GM21447 (cell line): Measurements from ENCODE around the gene TYW1.
"Not testable (repeated sequence)": the region's sequence is repeated elsewhere in the genome, so short reads cannot be mapped to it uniquely, and the experiment has no call there.

Source experiments
- ATAC-seq: cut with Tn5 transposase; IDR thresholded peaks from one replicate; pipeline ENCODE4 v1.9.1; 2021; ENCODE audit not compliant: unreplicated experiment

TYW1 gene

DNA sequence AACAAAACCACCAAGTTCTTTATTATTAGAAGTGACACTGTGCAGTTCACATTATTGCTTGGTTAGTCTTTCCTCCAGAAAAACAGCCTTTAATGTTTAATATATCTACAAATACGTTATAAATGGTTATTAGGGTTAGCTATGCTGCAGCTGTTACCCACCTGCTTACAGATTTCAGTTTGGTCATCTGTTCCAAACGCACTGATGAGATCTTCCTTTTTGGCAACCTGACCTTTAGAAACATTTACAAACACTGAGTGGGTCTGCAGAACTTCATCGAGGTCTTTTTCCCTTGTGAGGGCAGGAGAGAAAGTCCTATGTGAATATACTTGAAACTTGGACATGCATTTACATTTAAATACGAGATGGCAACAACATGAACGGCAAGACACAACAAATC is 2.6 kb upstream of the TYW1 start:
- not testable (repeated sequence) for ATAC-seq

DNA sequence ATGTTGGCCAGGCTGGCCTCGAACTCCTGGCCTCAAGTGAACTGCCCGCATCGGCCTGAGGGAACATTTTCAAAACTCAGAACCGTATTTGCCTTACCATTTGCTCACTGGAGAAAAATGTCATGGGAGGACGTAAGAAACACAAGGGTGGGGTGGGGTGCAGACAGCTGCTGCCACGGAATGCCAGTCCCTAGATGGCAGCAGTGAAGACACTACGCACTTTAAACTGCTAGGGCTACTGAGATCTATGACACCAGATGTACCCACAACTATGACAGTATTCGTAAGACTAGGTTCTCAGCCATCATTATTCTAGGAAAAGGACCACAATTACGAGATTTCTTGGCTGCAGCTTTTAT is 2.0 kb upstream of the TYW1 start:
- ATAC-seq = peak; percentile 35

DNA sequence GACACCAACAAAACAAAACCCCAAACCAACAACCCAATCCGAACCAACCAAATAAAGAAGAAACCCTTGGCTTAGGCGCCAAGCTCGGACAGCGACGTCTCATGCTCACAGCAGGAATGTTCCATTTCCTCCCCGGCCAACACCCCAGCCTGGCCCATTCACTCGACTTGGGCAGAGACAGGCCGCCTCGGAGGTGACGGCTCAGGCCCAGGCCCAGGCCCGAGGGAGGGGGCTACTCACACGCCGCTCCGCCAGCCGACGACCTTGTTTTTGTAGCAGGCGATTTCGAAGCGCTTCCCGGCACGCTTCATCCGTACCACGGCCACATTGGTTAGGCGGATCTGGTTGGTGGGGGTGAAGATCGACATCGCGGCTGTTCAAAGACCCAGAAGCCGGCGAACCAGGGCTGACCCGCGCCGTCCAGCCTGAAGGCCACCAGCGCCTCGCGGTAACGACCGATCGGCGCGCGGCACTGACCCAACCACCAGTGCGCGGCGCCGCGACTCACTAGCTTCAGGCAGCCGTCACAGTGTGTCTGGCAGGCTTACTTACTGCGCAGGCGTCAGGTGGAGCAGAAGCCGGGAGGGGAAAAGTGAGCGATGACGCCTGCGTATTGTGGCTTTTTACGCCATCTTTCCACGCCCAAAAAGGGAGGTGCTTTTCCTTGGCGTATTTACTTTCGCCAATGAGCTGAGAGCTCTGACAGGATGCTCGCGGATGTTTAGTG is 1.4 kb upstream of the TYW1 start, which contains the start of gene SBDS:
Gene SBDS (minus strand): TSS at position 537 of the 727 bp plus-strand sequence. CDS start 169 bp downstream, at position 368.
- ATAC-seq = peak; percentile 56

DNA sequence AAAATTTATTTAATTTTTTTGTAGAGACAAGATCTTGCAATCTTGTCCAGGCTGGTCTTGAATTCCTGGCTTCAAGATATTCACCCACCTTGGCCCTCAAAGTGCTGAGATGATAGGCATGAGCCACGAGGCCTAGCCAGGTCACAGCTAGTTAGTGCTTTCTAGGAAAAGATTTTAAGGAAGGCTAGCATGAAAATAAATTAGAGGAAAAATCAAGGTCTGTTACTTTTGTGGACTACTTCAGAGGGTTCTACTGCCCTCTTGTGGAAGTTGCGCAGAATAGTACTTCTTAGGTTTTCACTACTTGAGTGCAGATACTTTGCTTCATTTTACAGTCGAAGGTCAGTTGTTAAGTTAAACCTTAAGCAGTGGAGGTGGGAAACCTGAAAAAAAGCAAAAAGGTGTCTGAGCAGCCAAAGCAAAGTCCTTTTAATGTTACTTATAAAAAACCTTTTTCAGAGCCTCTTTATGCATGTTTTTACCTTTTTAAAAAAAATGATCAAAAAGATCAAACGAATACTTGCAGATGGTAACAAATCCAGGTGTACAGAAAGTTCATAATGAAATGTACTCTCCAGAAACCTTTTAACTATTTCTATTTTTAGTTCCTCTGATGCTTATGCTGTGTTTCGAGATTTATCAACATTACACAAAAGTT is 4.1 kb downstream of the TYW1 start:
- ATAC-seq = not testable (repeated sequence)

DNA sequence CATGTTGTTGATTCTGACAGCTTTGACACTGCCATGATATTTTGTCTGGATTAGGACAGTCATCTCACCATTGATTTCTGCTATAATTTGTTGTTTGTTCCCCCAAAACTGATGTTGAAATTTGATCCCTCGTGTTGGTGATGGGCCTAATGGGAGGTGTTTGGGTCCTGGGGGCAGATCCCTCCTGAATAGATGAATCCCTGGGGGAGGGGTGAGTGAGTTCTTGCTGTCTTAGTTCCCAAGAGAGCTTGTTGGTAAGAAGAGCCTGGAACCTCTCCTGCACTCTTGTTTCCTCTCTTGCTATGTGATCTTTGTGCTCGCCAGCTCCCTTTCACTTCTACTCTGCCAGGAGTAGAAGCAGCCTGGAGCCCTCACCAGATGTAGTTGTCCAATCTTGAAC is 7.5 kb downstream of the TYW1 start:
- not testable (repeated sequence) for ATAC-seq

DNA sequence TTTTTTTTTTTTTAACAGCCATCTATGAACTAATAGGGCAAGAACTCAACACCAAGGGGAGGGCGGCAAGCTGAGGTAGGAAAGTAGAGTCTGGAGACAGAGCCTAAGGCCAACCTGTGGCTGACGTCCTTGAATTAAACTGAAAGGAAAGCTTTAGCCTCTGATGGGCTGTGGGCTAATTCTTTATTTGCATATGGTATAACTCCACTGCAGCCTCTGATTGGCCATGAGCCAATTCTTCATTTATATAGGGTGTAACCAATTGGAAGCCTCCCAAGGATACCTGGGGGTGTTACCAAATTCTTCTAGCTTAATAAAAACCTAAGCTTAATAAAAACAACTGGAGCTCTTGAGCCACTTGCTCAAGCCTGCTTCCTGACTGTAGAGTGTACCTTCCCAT is 10.3 kb downstream of the TYW1 start:
- ATAC-seq = no peak

DNA sequence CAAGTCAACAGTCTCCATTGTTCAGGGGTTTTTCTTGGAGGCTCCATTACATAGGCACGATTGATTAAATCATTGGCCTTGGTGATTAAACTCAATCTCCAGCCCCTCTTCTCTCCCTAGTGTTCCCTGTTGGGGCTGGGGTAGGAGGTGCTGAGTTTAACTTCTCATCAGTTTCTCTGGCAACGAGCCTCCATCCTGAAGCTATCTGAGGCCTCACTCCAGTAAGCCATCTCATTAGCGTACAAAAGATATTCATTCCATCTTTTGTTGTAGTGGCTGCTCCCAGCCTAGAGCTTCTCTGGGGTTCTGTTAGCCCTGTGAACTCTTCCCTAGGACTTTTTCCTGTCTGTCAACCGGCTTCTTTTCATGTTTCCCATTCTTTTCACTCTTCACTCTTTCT is 11.6 kb downstream of the TYW1 start:
- no peak for ATAC-seq

DNA sequence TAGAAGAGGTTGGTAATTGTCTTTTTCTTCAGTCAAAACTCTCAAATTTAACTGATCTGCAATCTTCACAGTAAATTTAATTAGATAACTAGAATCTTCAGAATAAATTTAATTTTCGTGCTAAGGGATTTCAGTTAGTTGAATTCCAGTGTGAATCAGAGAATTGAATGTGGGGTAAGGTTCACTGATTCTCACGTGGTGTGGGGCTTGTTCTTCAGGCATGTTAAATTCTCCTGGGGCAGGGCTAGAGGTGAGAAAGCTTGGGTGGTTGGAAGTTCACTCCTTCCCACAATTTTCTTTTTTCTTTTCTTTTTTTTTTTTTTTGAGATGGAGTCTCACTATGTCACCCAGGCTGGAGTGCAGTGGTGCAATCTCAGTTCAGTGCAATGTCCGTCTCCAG is 13.0 kb downstream of the TYW1 start:
- not testable (repeated sequence) for ATAC-seq

DNA sequence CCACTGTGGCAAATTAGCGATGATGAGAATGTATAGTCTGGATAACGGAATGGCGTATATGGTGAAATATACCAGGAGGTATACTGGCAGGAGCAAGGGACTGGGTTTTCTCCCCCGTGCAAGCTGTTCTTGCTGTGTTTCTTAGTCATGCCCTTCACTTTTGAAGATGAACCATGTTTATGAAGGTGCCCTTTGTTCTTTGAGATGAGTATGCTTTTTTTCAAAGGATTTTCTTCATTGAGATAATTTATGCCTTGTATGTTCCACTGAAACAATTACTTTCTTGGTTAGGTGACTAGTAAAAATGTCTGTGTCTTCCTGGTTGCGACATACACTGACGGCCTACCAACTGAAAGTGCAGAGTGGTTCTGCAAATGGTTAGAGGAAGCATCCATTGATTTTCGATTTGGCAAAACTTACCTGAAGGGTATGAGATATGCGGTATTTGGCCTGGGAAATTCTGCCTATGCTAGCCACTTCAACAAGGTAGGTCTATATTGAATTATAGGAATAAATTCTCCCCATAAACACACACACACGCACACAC is 17.5 kb downstream of the TYW1 start:
- ATAC-seq = not testable (repeated sequence)

DNA sequence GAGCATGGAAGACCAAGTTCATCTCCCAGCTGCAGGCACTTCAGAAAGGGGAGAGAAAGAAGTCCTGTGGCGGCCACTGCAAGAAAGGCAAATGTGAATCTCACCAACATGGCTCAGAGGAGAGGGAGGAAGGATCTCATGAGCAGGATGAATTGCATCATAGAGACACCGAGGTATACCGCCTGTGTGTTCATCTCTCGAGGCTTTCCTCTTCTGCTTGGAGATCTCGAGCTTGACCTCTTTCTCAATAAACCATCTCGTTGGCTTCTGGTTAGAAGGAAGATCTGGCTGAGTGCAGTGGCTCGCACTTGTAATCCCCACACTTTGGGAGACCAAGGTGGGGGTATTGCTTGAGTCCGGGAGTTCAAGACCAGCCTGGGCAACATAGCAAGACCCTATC is 21.3 kb downstream of the TYW1 start:
- not testable (repeated sequence) for ATAC-seq

DNA sequence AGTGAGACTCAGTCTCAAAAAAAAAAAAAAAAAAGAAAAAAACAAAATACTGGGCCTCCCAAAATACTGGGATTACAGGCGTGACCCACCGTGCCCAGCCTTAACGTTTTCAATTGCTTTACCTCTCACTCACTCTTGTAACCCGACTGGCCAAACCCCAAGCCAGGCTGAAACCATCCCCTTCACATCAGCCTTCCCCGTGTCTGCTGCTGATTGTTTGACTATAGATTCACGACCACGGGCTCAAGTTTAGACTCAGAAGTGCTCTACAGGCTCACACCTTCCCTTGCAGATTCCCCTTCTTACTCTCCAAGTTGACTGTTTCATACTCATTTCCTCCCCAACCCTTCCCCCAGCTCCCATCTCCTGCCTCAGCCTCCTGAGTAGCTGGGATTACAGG is 22.3 kb downstream of the TYW1 start:
- ATAC-seq = no peak

DNA sequence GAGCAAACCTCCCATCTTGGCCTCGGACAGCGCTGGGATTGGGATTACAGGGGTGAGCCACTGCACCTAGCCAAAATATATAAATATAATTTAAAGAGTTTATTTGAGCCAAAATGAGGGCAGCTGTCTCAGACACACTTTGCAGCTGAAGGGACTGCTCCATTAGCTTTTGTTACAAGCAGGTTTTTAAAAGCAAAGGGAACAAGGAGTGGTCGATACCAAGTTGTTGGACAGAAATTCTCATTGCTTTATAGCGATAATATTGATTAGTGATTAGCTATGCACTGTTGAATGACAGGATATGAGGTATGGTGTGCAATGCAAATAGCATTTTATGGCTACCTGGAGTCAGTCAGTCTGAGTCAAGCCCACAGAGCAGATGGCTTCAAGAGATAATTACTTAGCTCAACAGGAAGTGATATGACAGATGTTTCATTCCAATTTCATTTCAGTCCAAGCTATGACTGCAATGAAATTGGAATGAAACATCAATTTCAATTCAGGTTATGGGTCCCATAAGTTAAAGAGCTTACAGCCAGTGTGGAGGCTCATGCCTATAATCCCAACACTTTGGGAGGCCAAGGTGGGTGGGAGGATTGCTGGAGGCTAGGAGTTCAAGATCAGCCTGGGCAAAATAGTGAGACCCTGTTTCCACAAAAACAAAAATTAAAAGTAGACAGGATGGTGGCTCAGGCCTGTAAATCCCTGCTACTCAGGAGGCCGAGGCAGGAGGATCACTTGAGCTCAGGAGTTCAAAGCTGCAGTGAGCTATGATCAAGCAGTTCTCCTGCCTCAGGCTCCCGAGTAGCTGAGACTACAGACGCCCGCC is 23.1 kb downstream of the TYW1 start:
- ATAC-seq = no peak

DNA sequence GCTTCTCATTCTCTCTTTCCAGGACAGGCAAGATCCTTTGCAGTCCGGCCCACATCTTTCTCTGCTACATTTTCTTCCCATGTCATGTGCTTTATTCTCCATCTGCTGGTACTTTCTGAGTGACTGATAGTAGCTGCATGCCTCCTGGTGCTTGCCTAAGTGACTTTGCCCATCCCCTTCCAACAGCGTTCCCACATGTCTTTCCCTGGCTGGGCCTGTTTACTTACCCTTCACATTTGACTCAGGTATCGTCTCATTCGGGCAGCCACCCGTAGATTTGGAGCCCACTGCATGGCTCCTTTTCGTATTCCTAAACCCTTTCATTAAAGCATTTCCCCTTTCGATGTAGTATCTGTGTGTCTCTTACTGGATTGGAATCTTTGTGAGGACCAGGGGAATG is 24.6 kb downstream of the TYW1 start:
- ATAC-seq = no peak

DNA sequence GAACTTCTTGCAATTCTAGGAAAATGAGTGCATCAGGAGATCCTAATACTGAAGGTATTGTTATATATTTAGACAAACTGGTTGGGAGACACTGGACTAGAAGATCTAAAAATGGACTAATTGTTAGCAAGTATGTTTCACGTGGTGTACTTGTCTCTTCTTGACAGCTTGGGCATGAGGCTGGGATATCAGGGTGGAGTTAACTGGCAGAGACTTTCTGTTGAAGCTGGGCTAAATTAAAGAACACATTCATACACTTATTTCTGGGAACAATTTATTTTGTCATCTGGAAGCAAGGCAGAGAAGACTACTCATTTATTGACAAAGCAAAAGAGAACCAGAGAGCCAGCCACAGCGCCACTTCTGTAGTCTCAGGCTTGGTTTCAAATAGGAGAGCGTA is 25.9 kb downstream of the TYW1 start:
- no peak for ATAC-seq

DNA sequence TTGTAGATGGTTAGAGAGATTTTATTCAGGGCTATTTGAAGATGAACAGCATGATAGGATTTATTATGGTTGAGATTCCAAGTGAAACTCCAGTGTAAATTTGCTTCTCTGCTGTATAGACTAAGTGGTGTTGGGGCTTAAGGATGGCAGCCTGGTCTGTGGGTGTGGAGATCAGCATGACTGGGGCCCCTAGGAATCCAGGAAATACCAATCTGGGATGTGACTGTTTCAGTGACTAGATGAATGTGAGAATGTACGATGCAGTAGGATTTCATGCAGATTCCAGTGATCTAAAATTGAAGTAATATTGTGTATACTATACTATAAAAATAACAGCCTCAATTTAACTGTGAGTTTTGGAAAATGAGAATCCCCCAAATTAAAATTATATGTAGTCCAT is 28.8 kb downstream of the TYW1 start:
- ATAC-seq = not testable (repeated sequence)

DNA sequence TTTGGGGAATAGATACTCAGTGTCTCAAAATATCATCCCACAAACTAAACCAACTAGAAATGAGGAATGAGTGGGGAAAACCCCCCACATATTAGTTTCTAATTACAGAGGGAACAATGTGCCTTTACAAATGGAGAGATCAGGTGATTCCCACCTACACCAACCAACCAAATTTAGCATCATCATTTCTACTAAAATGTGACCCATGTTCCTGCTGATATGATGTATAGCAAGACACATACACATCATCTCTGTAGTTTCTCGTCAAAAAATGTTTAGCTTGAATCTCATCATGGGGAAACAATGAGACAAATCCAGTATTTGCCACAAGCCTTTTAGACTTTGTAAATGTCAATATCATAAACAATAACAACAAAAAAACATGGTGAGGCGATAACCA is 35.1 kb downstream of the TYW1 start:
- ATAC-seq = not testable (repeated sequence)

DNA sequence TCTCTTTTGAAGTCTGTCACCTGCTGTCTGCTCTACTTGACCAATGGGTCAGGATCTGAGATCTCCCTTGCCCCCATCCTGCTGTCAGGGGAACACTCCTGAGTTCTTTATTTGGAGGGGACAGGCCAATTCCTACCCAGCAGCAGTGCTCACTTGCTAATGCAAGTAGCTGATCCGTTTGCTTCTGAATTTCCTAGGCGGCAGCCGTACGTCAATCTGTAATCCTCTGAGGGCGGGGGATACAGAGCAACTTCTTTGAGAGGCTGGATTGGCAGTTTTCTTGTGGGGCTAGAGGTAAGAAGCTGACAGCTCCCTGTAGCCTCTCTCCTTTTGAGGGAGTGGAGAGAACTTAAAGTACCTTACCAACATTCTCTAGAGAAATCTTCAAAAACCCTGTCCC is 36.6 kb downstream of the TYW1 start:
- ATAC-seq = no peak

DNA sequence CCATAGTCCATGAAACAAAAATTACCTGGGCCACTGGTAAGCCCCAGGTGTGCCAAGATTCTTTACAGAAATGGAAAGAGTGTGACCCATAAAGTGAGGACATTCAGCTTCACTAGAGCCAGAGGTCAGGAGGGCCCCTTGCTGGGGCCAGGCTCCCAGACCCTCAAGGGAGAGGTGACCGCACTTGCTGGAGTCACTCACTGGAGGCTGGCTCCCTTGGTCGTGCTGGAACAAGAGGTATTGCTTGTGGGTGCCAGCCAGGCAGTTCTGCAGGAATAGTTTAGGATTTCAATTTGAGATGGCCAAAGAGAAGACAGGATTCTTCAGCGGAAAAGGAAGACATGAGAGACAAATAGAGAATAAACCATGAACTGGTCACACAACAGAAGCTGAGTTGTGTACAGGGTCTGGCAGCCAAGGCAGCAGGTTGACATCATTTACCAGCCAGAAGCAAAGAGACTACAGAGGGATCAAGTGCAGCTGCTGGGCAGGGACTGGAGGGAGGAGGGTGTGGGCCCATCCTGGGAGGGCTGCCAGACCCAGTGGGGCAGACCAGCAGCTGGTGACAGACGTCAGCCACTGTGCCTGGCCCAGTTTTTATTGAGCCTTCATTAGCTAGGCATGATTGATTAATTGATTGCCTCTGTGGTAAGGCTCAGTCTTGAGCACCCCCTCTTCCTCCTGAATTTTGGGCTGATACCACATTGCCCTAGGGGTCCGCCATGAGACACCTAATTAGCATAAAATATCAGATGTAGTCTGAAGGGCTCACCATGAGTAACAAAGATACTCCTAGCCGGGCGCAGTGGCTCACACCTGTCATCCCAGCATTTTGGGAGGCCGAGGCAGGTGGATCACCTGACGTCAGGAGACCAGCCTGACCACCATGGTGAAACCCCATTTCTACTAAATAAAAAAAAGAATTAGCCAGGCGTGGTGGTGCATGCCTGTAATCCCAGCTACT is 40.1 kb downstream of the TYW1 start:
- not testable (repeated sequence) for ATAC-seq

DNA sequence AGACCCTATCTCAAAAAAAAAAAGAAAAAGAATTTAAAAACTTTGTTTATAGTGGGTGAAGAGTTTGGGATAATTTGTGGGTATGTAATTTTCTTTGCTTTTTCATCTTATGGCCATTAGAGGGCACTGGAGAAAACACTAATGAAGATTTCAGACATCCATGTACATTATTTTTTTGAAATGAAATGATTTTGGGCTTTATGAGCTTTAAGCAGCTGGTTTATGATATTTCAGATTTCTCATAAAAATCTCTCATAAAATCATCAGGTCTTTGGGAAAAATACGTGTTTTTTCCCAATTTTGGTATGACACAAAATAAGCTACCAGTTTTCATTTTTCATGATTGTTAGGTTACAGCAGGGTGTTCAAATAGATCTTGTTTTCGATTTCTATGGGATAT is 44.2 kb downstream of the TYW1 start:
- not testable (repeated sequence) for ATAC-seq
